A673 (cell line): ENCODE data around the gene CDK17. TPM values are rescaled to one million over a fixed set of nuclear protein-coding genes. Genes with fewer than 3 reads are reported as not detected.

Experiments used
- BruUV-seq: library from RNA; stranded (reverse); fragments of 400-500 nt; replicated peaks from 2 replicates; lab custom pipeline; 2021; lab: Mats Ljungman, UMichigan
- CTCF ChIA-PET: fragments of 300-600 bp; sonication (Branson Sonifier 250); formaldehyde crosslinking; loops from one replicate; lab custom pipeline; 2022; ENCODE audit warnings: antibody characterized with exemption; lab: Charles Lee
- POLR2A ChIA-PET: fragments of 300-600 bp; sonication (Branson Sonifier 250); formaldehyde crosslinking; loops from one replicate; lab custom pipeline; 2022; ENCODE audit warnings: antibody characterized with exemption; ENCODE audit not compliant: low non-redundant PET; lab: Charles Lee
- DNase-seq: peaks from one replicate; pipeline ENCODE4 v3.0.0-alpha.2; 2015; ENCODE audit warnings: low spot score
- H3K27ac ChIP-seq: fragments of 200-600 bp; sonication (generic); 2 replicates; pipeline ENCODE4 v1.5.1; 2016; ENCODE audit warnings: mixed run types, low read depth, mild to moderate bottlenecking, mixed read lengths, antibody characterized with exemption, low read length; ENCODE audit not compliant: poor library complexity, severe bottlenecking
- H3K27me3 ChIP-seq: fragments of 200-600 bp; sonication (generic); replicated peaks from 2 replicates; pipeline ENCODE4 v1.6.1; 2017; ENCODE audit warnings: mixed run types, low read depth, mild to moderate bottlenecking, mixed read lengths, antibody characterized with exemption, low read length; ENCODE audit not compliant: insufficient read depth, poor library complexity
- H3K36me3 ChIP-seq: fragments of 200-600 bp; sonication (generic); 2 replicates; pipeline ENCODE4 v1.6.1; 2016; ENCODE audit warnings: mixed run types, mild to moderate bottlenecking, mixed read lengths, antibody characterized with exemption, low read length; ENCODE audit not compliant: insufficient read depth, poor library complexity, severe bottlenecking
- H3K4me1 ChIP-seq: fragments of 200-600 bp; sonication (generic); 2 replicates; pipeline ENCODE4 v1.6.1; 2017; ENCODE audit warnings: mixed run types, mild to moderate bottlenecking, mixed read lengths, antibody characterized with exemption, low read length; ENCODE audit not compliant: insufficient read depth, poor library complexity, severe bottlenecking
- H3K4me3 ChIP-seq: fragments of 200-600 bp; sonication (generic); 2 replicates; pipeline ENCODE4 v1.5.1; 2016; ENCODE audit warnings: low read depth, mixed run types, mild to moderate bottlenecking, mixed read lengths, low read length; ENCODE audit not compliant: poor library complexity, severe bottlenecking
- H3K9me3 ChIP-seq: fragments of 200-600 bp; sonication (generic); 2 replicates; pipeline ENCODE4 v1.6.1; 2016; ENCODE audit warnings: mixed run types, low read depth, mild to moderate bottlenecking, mixed read lengths, antibody characterized with exemption, low read length; ENCODE audit not compliant: poor library complexity, severe bottlenecking
- EZH2 ChIP-seq: fragments of 200-600 bp; sonication (generic); IDR thresholded peaks from 2 replicates; pipeline ENCODE4 v1.6.1; 2017; ENCODE audit warnings: borderline replicate concordance, low read depth, mild to moderate bottlenecking, mixed read lengths, antibody characterized with exemption, low read length; ENCODE audit not compliant: poor library complexity, severe bottlenecking
- intact Hi-C: fragments of 100-400 bp; cut with micrococcal nuclease; formaldehyde crosslinking; loops from one replicate; pipeline ENCODE4 v1.10.0; 2022; ENCODE audit not compliant: unreplicated experiment
- total RNA-seq: library from RNA; stranded (reverse); gene quantifications from 2 replicates; pipeline ENCODE4 v1.2.3, GENCODE V29; 2021
- TF ChIP-seq, protein P1 (sequence below): fragments of 300-800, 200-600 bp; sonication (generic); conservative IDR thresholded peaks from 2 replicates; pipeline ENCODE4 v1.5.1; 2017; ENCODE audit warnings: low read depth, mild to moderate bottlenecking, antibody characterized with exemption, low read length, moderate library complexity, mixed read lengths

Gene CDK17
- total RNA-seq, 1 experiment from 2014 or later, result 34.8 TPM

DNA sequence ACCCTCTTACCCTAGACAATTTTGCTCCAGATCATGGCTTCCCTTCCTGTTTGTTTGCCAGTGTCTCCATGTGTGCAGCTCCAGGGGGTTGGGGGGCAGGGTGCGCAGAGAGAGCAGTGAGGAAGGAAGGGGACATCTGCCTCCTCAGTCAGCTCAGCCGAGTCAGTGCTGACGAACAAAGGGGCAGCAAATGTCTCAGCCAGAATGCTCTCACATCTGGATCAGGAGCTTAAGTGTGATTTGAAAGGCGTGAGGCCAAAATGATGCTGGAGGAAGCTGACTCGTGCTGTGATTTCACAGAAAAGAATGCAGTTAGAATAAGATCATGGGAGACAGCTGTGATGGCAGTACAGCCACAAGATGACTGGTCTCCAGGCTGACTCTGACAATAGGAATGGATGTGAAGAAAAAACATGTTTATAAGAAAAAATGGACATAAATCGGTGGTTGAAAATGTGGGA, 27.1 kb upstream of the CDK17 start:
- POLR2A ChIA-PET, result interaction anchor here (0.5 kb wide), 1 partner anchor 10 kb away, joined by 3 read pairs; no protein-coding TSS in a partner anchor
- Histone ChIP-seq H3K9me3 (no peaks in the 10 kb centered on the region), H3K27ac (peak overlapping the region; percentile 74), H3K4me3 (no peak overlapping the region), H3K27me3 (no peaks in the 10 kb centered on the region), H3K36me3 (no peaks in the 10 kb centered on the region), H3K4me1 (peaks cover 24% of the 10 kb centered on the region)
- CTCF ChIA-PET, result no interaction called here
- intact Hi-C loops, result no loop called here
- TF ChIP-seq EZH2, result no peak
- TF ChIP-seq, protein P1, sequence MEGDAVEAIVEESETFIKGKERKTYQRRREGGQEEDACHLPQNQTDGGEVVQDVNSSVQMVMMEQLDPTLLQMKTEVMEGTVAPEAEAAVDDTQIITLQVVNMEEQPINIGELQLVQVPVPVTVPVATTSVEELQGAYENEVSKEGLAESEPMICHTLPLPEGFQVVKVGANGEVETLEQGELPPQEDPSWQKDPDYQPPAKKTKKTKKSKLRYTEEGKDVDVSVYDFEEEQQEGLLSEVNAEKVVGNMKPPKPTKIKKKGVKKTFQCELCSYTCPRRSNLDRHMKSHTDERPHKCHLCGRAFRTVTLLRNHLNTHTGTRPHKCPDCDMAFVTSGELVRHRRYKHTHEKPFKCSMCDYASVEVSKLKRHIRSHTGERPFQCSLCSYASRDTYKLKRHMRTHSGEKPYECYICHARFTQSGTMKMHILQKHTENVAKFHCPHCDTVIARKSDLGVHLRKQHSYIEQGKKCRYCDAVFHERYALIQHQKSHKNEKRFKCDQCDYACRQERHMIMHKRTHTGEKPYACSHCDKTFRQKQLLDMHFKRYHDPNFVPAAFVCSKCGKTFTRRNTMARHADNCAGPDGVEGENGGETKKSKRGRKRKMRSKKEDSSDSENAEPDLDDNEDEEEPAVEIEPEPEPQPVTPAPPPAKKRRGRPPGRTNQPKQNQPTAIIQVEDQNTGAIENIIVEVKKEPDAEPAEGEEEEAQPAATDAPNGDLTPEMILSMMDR, result no peak
- peak; percentile 91 for DNase-seq
- BruUV-seq, result no TSS peak

GRCh38 chr12:96425951-96426350, 25.7 kb upstream of the CDK17 start:
- ChIA-PET CTCF (no interaction called here), POLR2A (no interaction called here)
- peak; percentile 24 for DNase-seq
- Histone ChIP-seq H3K27me3 (no peaks in the 10 kb centered on the region), H3K36me3 (no peaks in the 10 kb centered on the region), H3K4me3 (no peak overlapping the region), H3K4me1 (peaks cover 24% of the 10 kb centered on the region), H3K27ac (peak overlapping the region; percentile 35), H3K9me3 (no peaks in the 10 kb centered on the region)
- intact Hi-C loops, result no loop called here
- TF ChIP-seq, protein P1, result no peak
- TF ChIP-seq EZH2, result no peak
- no TSS peak for BruUV-seq

- no TSS peak for BruUV-seq
- ChIA-PET CTCF (no interaction called here), POLR2A (no interaction called here)
- H3K4me3 ChIP-seq, result no peak overlapping the region
- DNase-seq, result no peak
- intact Hi-C loops, result no loop called here
- no peaks in the 10 kb centered on the region for H3K36me3 ChIP-seq
- no peaks in the 10 kb centered on the region for H3K27me3 ChIP-seq
- TF ChIP-seq, protein P1, result no peak
- no peak for TF ChIP-seq EZH2
- no peaks in the 10 kb centered on the region for H3K9me3 ChIP-seq
- no peak overlapping the region for H3K27ac ChIP-seq
- H3K4me1 ChIP-seq, result peaks cover 24% of the 10 kb centered on the region
Measured at GRCh38 chr12:96425321-96425720, 25.1 kb upstream of the CDK17 start.
